Small intestine (tissue), 7 donors: ENCODE measurements around the gene SERPINB1. TPM values are rescaled to one million over a fixed set of nuclear protein-coding genes. Genes with fewer than 3 reads are reported as not detected.

Source experiments
- DNase-seq, 2 donors: peaks; one replicate each; pipeline versions ENCODE4 v3.0.0 to v3.0.0-alpha.2; 2013
- FAIRE-seq: peaks from 2 replicates; lab custom pipeline; 2012; peaks lifted over from hg19 to GRCh38; lab: Jason Lieb, UNC
- H3K27ac ChIP-seq, 3 donors: one replicate each; pipeline ENCODE4 v1.5.1; 2013; ENCODE audit warnings: low read length in 2 of 3, mild to moderate bottlenecking in 2 of 3, control low read depth in 1 of 3, inconsistent platforms in 1 of 3, low read depth in 1 of 3, moderate library complexity in 1 of 3
- H3K27me3 ChIP-seq, 3 donors: one replicate each; pipeline ENCODE4 v1.6.1; 2013; ENCODE audit warnings: low read length in 3 of 3, inconsistent platforms in 1 of 3; ENCODE audit not compliant: control insufficient read depth in 3 of 3, insufficient read depth in 3 of 3
- H3K36me3 ChIP-seq, 3 donors: one replicate each; pipeline ENCODE4 v1.6.1; 2013; ENCODE audit warnings: low read length in 3 of 3, inconsistent platforms in 1 of 3, low read depth in 1 of 3, mild to moderate bottlenecking in 1 of 3, moderate library complexity in 1 of 3; ENCODE audit not compliant: control insufficient read depth in 3 of 3, insufficient read depth in 2 of 3
- H3K4me1 ChIP-seq, 3 donors: one replicate each; pipeline ENCODE4 v1.6.1; 2013; ENCODE audit warnings: low read length in 2 of 3, inconsistent platforms in 1 of 3, low read depth in 1 of 3, mild to moderate bottlenecking in 1 of 3, moderate library complexity in 1 of 3; ENCODE audit not compliant: control insufficient read depth in 3 of 3, insufficient read depth in 2 of 3
- H3K4me3 ChIP-seq, 3 donors: one replicate each; pipeline ENCODE4 v1.5.1; 2013; ENCODE audit warnings: low read length in 3 of 3, control low read depth in 1 of 3, inconsistent platforms in 1 of 3, low read depth in 1 of 3, mild to moderate bottlenecking in 1 of 3, moderate library complexity in 1 of 3
- H3K9me3 ChIP-seq, 2 donors: one replicate each; pipeline ENCODE4 v1.6.1; 2013; ENCODE audit warnings: low read depth in 1 of 2, low read length in 1 of 2; ENCODE audit not compliant: control insufficient read depth in 2 of 2, insufficient read depth in 1 of 2
- WGBS, 3 donors: extraction: QIAGEN DNeasy Blood & Tissue Kit; methylation state at CpG; one replicate each; pipeline ENCODE4 v1.1.7; 2013; 5-methylcytosine and 5-hydroxymethylcytosine counted together
- polyA plus RNA-seq, 4 donors: library from polyadenylated mRNA; stranded (reverse) in 3 of 4; unstranded in 1 of 4; fragments of 200-250 nt in 3 of 4; fragments of 120-200 nt in 1 of 4; gene quantifications; one replicate each; pipeline versions ENCODE4 v1.2.1 to v1.2.3, GENCODE V29; 2013
- donor health status: healthy with polysubstance abuse.
- donor health status: control.
- donor health status: control.
- donor health status: Bipolar disorder and iron deficiency.
- donor health status: healthy.

The SERPINB1 gene
- polyA plus RNA-seq, 4 donors, result 116 to 226 (median 161) TPM

- H3K27me3 ChIP-seq, result no peaks in the 10 kb centered on the region
- 70 to 90% (median 74%) methylated on average over 4 of the region's 4 CpGs for WGBS, 3 donors
- no peak overlapping the region for H3K4me3 ChIP-seq
- peaks cover 0 to 51% (median 9%) of the 10 kb centered on the region in 3 donors for H3K36me3 ChIP-seq
- no peak overlapping the region for H3K27ac ChIP-seq
- FAIRE-seq, result no peak
- H3K4me1 ChIP-seq, result peaks cover 0 to 5% (median 3%) of the 10 kb centered on the region in 3 donors
- H3K9me3 ChIP-seq, result no peaks in the 10 kb centered on the region
- no peak for DNase-seq
Measured at GRCh38 chr6:2786269-2786668, 55.4 kb downstream of the SERPINB1 start.

GRCh38 chr6:2784930-2785329 lies 56.7 kb downstream of the SERPINB1 start:
- no peak overlapping the region for H3K27ac ChIP-seq
- WGBS, 3 donors, result 92 to 95% (median 95%) methylated on average over 7 of the region's 7 CpGs
- peaks cover 3 to 58% (median 9%) of the 10 kb centered on the region in 3 donors for H3K36me3 ChIP-seq
- no peak for FAIRE-seq
- H3K4me3 ChIP-seq, result no peak overlapping the region
- no peak for DNase-seq
- H3K27me3 ChIP-seq, result no peaks in the 10 kb centered on the region
- peaks cover 0 to 5% (median 3%) of the 10 kb centered on the region in 3 donors for H3K4me1 ChIP-seq
- no peaks in the 10 kb centered on the region for H3K9me3 ChIP-seq

GRCh38 chr6:2784061-2784460 lies 57.6 kb downstream of the SERPINB1 start:
- FAIRE-seq (no peak), DNase-seq (no peak)
- Histone ChIP-seq H3K4me1 (peaks cover 0 to 5% (median 3%) of the 10 kb centered on the region in 3 donors), H3K36me3 (peaks cover 6 to 61% (median 12%) of the 10 kb centered on the region in 3 donors), H3K27ac (peak overlapping the region in 1 of 3 donors; percentile 40), H3K9me3 (no peaks in the 10 kb centered on the region), H3K27me3 (no peaks in the 10 kb centered on the region), H3K4me3 (no peak overlapping the region)
- WGBS, 3 donors, result 76 to 84% (median 83%) methylated on average over 5 of the region's 5 CpGs

GRCh38 chr6:2783188-2783963 lies 58.3 kb downstream of the SERPINB1 start:
- DNase-seq (peak; percentile 34 to 65), FAIRE-seq (no peak)
- Histone ChIP-seq H3K27me3 (no peaks in the 10 kb centered on the region), H3K36me3 (peaks cover 6 to 61% (median 12%) of the 10 kb centered on the region in 3 donors), H3K27ac (peak overlapping the region in 2 of 3 donors; percentile 11 to 40), H3K4me3 (no peak overlapping the region), H3K4me1 (peaks cover 0 to 5% (median 3%) of the 10 kb centered on the region in 3 donors), H3K9me3 (no peaks in the 10 kb centered on the region)
- 35 to 46% (median 45%) methylated on average over 18 to 19 of the region's 19 CpGs for whole genome bisulfite sequencing, 3 donors

- Histone ChIP-seq H3K4me1 (peaks cover 0 to 5% (median 3%) of the 10 kb centered on the region in 3 donors), H3K36me3 (peaks cover 6 to 60% (median 11%) of the 10 kb centered on the region in 3 donors), H3K27me3 (no peaks in the 10 kb centered on the region), H3K27ac (peak overlapping the region in 1 of 3 donors; percentile 40), H3K9me3 (no peaks in the 10 kb centered on the region), H3K4me3 (no peak overlapping the region)
- FAIRE-seq, result no peak
- DNase-seq, result no peak
- 81 to 88% (median 83%) methylated on average over 9 to 10 of the region's 10 CpGs for WGBS, 3 donors
Measured at GRCh38 chr6:2782825-2783187, 58.9 kb downstream of the SERPINB1 start.

- Histone ChIP-seq H3K27ac (no peak overlapping the region), H3K36me3 (peaks cover 6 to 55% (median 9%) of the 10 kb centered on the region in 3 donors), H3K4me1 (peaks cover 0 to 5% (median 3%) of the 10 kb centered on the region in 3 donors), H3K9me3 (no peaks in the 10 kb centered on the region), H3K27me3 (no peaks in the 10 kb centered on the region), H3K4me3 (no peak overlapping the region)
- WGBS, 3 donors, result 89 to 92% (median 90%) methylated on average over 9 of the region's 9 CpGs
- no peak for FAIRE-seq
- no peak for DNase-seq
Measured at GRCh38 chr6:2782356-2782708, 59.3 kb downstream of the SERPINB1 start.

Other genes starting within 250 kb of the SERPINB1 start
- under 1 TPM; under 0.01 to 0.37 (median 0.32) TPM for gene MYLK4, start 90.9 kb downstream of the SERPINB1 start, polyA plus RNA-seq
- gene WRNIP1, start 76.5 kb downstream of the SERPINB1 start, polyA plus RNA-seq, result 10 to 100 TPM; 35.1 to 52.2 (median 43.6) TPM
- gene SERPINB9, start 61.4 kb upstream of the SERPINB1 start, polyA plus RNA-seq, result 10 to 100 TPM in 1 of 4 donors, 1 to 10 TPM in 2, under 1 TPM in 1; 0.22 to 13.8 (median 2.4) TPM
- gene SERPINB6, start 129.7 kb upstream of the SERPINB1 start, polyA plus RNA-seq, result 100 to 1,000 TPM; 280 to 539 (median 418) TPM
- gene NQO2, start 158.0 kb upstream of the SERPINB1 start, polyA plus RNA-seq, result 10 to 100 TPM; 23.2 to 84.5 (median 58.9) TPM
- 10 to 100 TPM; 14.4 to 31.1 (median 29.5) TPM for gene RIPK1, start 226.6 kb upstream of the SERPINB1 start, polyA plus RNA-seq